Measurements from ENCODE around the gene TMEM40.
A peak's percentile ranks its signal among the peaks of the same experiment; 100 is the strongest.

The TMEM40 gene

GRCh38 chr3:12773030-12773709 lies 14.1 kb upstream of the TMEM40 start:
- DNase-seq = no peak
- no peak overlapping the region for H3K27ac ChIP-seq (ENCODE audit: low read depth, low read length)
- H3K9ac ChIP-seq (ENCODE audit: low read length) = no peak overlapping the region
- H2BK120ac ChIP-seq (ENCODE audit: low read depth, low read length) = no peak overlapping the region
- H3K4ac ChIP-seq (ENCODE audit: low read depth, low read length) = no peak overlapping the region
- no peaks in the 10 kb centered on the region for H3K27me3 ChIP-seq (ENCODE audit: insufficient read depth, low read length, poor library complexity)
- H3K79me1 ChIP-seq (ENCODE audit: low read length) = no peaks in the 10 kb centered on the region
- H3K4me2 ChIP-seq (ENCODE audit: low read length) = no peak overlapping the region
- H4K5ac ChIP-seq (ENCODE audit: low read length) = no peak overlapping the region
- no peak overlapping the region for H2AK5ac ChIP-seq (ENCODE audit: low read length)
- H4K8ac ChIP-seq (ENCODE audit: low read depth, low read length) = no peak overlapping the region
- no peaks in the 10 kb centered on the region for H3K79me2 ChIP-seq (ENCODE audit: control insufficient read depth, insufficient read depth, low read length)
- H3K23ac ChIP-seq (ENCODE audit: low read length) = no peak overlapping the region
- no peak overlapping the region for H3K4me3 ChIP-seq (ENCODE audit: low read length)
- no peak overlapping the region for H3K18ac ChIP-seq (ENCODE audit: low read length)
- WGBS (ENCODE audit: extremely low coverage, insufficient coverage, low lambda C conversion rate) = no CpG with 5 or more reads among the region's 2 CpGs
- no peaks in the 10 kb centered on the region for H3K36me3 ChIP-seq (ENCODE audit: control insufficient read depth, insufficient read depth, low read length)
- no peaks in the 10 kb centered on the region for H3K4me1 ChIP-seq (ENCODE audit: control insufficient read depth, low read depth, low read length)
- no peak overlapping the region for H2BK15ac ChIP-seq (replicated peaks; ENCODE audit: low read depth)
- H2BK5ac ChIP-seq (ENCODE audit: low read length) = no peak overlapping the region
- H3K56ac ChIP-seq (ENCODE audit: low read length) = no peak overlapping the region

- Histone ChIP-seq H3K79me1 (ENCODE audit: low read length) (no peaks in the 10 kb centered on the region), H3K9ac (ENCODE audit: low read length) (no peak overlapping the region), H3K27me3 (ENCODE audit: insufficient read depth, low read length, poor library complexity) (no peaks in the 10 kb centered on the region), H3K4ac (ENCODE audit: low read depth, low read length) (no peak overlapping the region), H3K23ac (ENCODE audit: low read length) (no peak overlapping the region), H3K36me3 (ENCODE audit: control insufficient read depth, insufficient read depth, low read length) (no peaks in the 10 kb centered on the region), H2BK5ac (ENCODE audit: low read length) (no peak overlapping the region), H2BK120ac (ENCODE audit: low read depth, low read length) (no peak overlapping the region), H4K5ac (ENCODE audit: low read length) (no peak overlapping the region), H3K27ac (ENCODE audit: low read depth, low read length) (no peak overlapping the region), H4K8ac (ENCODE audit: low read depth, low read length) (no peak overlapping the region), H3K4me2 (ENCODE audit: low read length) (no peak overlapping the region), H3K18ac (ENCODE audit: low read length) (no peak overlapping the region), H3K4me1 (ENCODE audit: control insufficient read depth, low read depth, low read length) (no peaks in the 10 kb centered on the region), H2BK15ac (replicated peaks; ENCODE audit: low read depth) (no peak overlapping the region), H3K56ac (ENCODE audit: low read length) (no peak overlapping the region), H3K79me2 (ENCODE audit: control insufficient read depth, insufficient read depth, low read length) (no peaks in the 10 kb centered on the region), H3K4me3 (ENCODE audit: low read length) (no peak overlapping the region), H2AK5ac (ENCODE audit: low read length) (no peak overlapping the region)
- no peak for DNase-seq
- no CpG with 5 or more reads among the region's 5 CpGs for WGBS (ENCODE audit: extremely low coverage, insufficient coverage, low lambda C conversion rate)
These were observed 13.4 kb upstream of the TMEM40 start for GRCh38 chr3:12772462-12772861.

GRCh38 chr3:12771236-12771635 lies 12.2 kb upstream of the TMEM40 start:
- Histone ChIP-seq H3K4me3 (ENCODE audit: low read length) (no peak overlapping the region), H3K36me3 (ENCODE audit: control insufficient read depth, insufficient read depth, low read length) (no peaks in the 10 kb centered on the region), H3K23ac (ENCODE audit: low read length) (no peak overlapping the region), H3K9ac (ENCODE audit: low read length) (no peak overlapping the region), H3K4me1 (ENCODE audit: control insufficient read depth, low read depth, low read length) (no peaks in the 10 kb centered on the region), H3K18ac (ENCODE audit: low read length) (no peak overlapping the region), H3K4ac (ENCODE audit: low read depth, low read length) (no peak overlapping the region), H2AK5ac (ENCODE audit: low read length) (no peak overlapping the region), H3K4me2 (ENCODE audit: low read length) (no peak overlapping the region), H4K8ac (ENCODE audit: low read depth, low read length) (no peak overlapping the region), H2BK120ac (ENCODE audit: low read depth, low read length) (no peak overlapping the region), H3K79me2 (ENCODE audit: control insufficient read depth, insufficient read depth, low read length) (no peaks in the 10 kb centered on the region), H3K27ac (ENCODE audit: low read depth, low read length) (no peak overlapping the region), H2BK5ac (ENCODE audit: low read length) (no peak overlapping the region), H3K27me3 (ENCODE audit: insufficient read depth, low read length, poor library complexity) (no peaks in the 10 kb centered on the region), H3K79me1 (ENCODE audit: low read length) (no peaks in the 10 kb centered on the region), H3K56ac (ENCODE audit: low read length) (no peak overlapping the region), H2BK15ac (replicated peaks; ENCODE audit: low read depth) (no peak overlapping the region), H4K5ac (ENCODE audit: low read length) (no peak overlapping the region)
- no peak for DNase-seq
- no CpG with 5 or more reads among the region's 9 CpGs for WGBS (ENCODE audit: extremely low coverage, insufficient coverage, low lambda C conversion rate)

- Histone ChIP-seq H3K27me3 (ENCODE audit: insufficient read depth, low read length, poor library complexity) (no peaks in the 10 kb centered on the region), H2BK15ac (replicated peaks; ENCODE audit: low read depth) (no peak overlapping the region), H3K18ac (ENCODE audit: low read length) (no peak overlapping the region), H4K8ac (ENCODE audit: low read depth, low read length) (no peak overlapping the region), H4K5ac (ENCODE audit: low read length) (no peak overlapping the region), H3K79me2 (ENCODE audit: control insufficient read depth, insufficient read depth, low read length) (no peaks in the 10 kb centered on the region), H3K36me3 (ENCODE audit: control insufficient read depth, insufficient read depth, low read length) (no peaks in the 10 kb centered on the region), H3K79me1 (ENCODE audit: low read length) (no peaks in the 10 kb centered on the region), H2AK5ac (ENCODE audit: low read length) (no peak overlapping the region), H2BK120ac (ENCODE audit: low read depth, low read length) (no peak overlapping the region), H3K4ac (ENCODE audit: low read depth, low read length) (no peak overlapping the region), H3K56ac (ENCODE audit: low read length) (no peak overlapping the region), H3K27ac (ENCODE audit: low read depth, low read length) (no peak overlapping the region), H3K4me3 (ENCODE audit: low read length) (no peak overlapping the region), H3K23ac (ENCODE audit: low read length) (no peak overlapping the region), H3K9ac (ENCODE audit: low read length) (no peak overlapping the region), H3K4me1 (ENCODE audit: control insufficient read depth, low read depth, low read length) (no peaks in the 10 kb centered on the region), H3K4me2 (ENCODE audit: low read length) (no peak overlapping the region), H2BK5ac (ENCODE audit: low read length) (no peak overlapping the region)
- no CpG with 5 or more reads among the region's 2 CpGs for WGBS (ENCODE audit: extremely low coverage, insufficient coverage, low lambda C conversion rate)
- DNase-seq = no peak
These were observed 10.7 kb upstream of the TMEM40 start for GRCh38 chr3:12769761-12770160.

- no peak overlapping the region for H3K27ac ChIP-seq (ENCODE audit: low read depth, low read length)
- H3K79me2 ChIP-seq (ENCODE audit: control insufficient read depth, insufficient read depth, low read length) = no peaks in the 10 kb centered on the region
- no peak overlapping the region for H2BK5ac ChIP-seq (ENCODE audit: low read length)
- no peak overlapping the region for H3K4me2 ChIP-seq (ENCODE audit: low read length)
- H3K56ac ChIP-seq (ENCODE audit: low read length) = peak overlapping the region; percentile 49
- no peaks in the 10 kb centered on the region for H3K4me1 ChIP-seq (ENCODE audit: control insufficient read depth, low read depth, low read length)
- H2BK15ac ChIP-seq (replicated peaks; ENCODE audit: low read depth) = no peak overlapping the region
- no peaks in the 10 kb centered on the region for H3K36me3 ChIP-seq (ENCODE audit: control insufficient read depth, insufficient read depth, low read length)
- no peak overlapping the region for H3K4me3 ChIP-seq (ENCODE audit: low read length)
- H4K5ac ChIP-seq (ENCODE audit: low read length) = no peak overlapping the region
- H3K23ac ChIP-seq (ENCODE audit: low read length) = no peak overlapping the region
- no peak overlapping the region for H4K8ac ChIP-seq (ENCODE audit: low read depth, low read length)
- DNase-seq = peak; percentile 43
- no peaks in the 10 kb centered on the region for H3K79me1 ChIP-seq (ENCODE audit: low read length)
- no CpG with 5 or more reads among the region's 54 CpGs for WGBS (ENCODE audit: extremely low coverage, insufficient coverage, low lambda C conversion rate)
- no peak overlapping the region for H3K18ac ChIP-seq (ENCODE audit: low read length)
- H3K27me3 ChIP-seq (ENCODE audit: insufficient read depth, low read length, poor library complexity) = no peaks in the 10 kb centered on the region
- H2AK5ac ChIP-seq (ENCODE audit: low read length) = no peak overlapping the region
- peak overlapping the region; percentile 34 for H3K9ac ChIP-seq (ENCODE audit: low read length)
- H2BK120ac ChIP-seq (ENCODE audit: low read depth, low read length) = no peak overlapping the region
- H3K4ac ChIP-seq (ENCODE audit: low read depth, low read length) = no peak overlapping the region
These were observed 9.8 kb upstream of the TMEM40 start for GRCh38 chr3:12768579-12769527.
